HCT116 (cell line): Measurements from ENCODE around the gene DCHS2. TPM values are rescaled to one million over a fixed set of nuclear protein-coding genes. Genes with fewer than 3 reads are reported as not detected.

Experiments used
- ATAC-seq: fragments of 200-7000 bp; cut with Tn5 transposase; 2 replicates; pipeline ENCODE4 v1.9.1; 2020; ENCODE audit warnings: mild to moderate bottlenecking, moderate library complexity
- BruUV-seq: library from RNA; stranded (reverse); fragments of 400-500 nt; replicated peaks from 2 replicates; lab custom pipeline; 2021; lab: Mats Ljungman, UMichigan
- CTCF ChIA-PET: fragments of 300-600 bp; sonication (Branson Sonifier 250); formaldehyde crosslinking; loops from one replicate; lab custom pipeline; 2021; ENCODE audit warnings: antibody characterized with exemption; lab: Charles Lee
- POLR2A ChIA-PET: fragments of 300-600, 350-600 bp; sonication (Branson Sonifier 250); formaldehyde crosslinking; loops from one replicate; lab custom pipeline; 2021; ENCODE audit warnings: antibody characterized with exemption; lab: Charles Lee
- RAD21 ChIA-PET, 2 experiments: fragments of 300-600 bp; sonication (Branson Sonifier 250); formaldehyde crosslinking; loops; one replicate each; lab custom pipeline; 2023; ENCODE audit warnings: low total read pairs in 2 of 2; ENCODE audit not compliant: uncharacterized antibody in 2 of 2, unreplicated experiment in 2 of 2, low non-redundant PET in 1 of 2; lab: Charles Lee
- DNase-seq: peaks from one replicate; pipeline ENCODE4 v3.0.0-alpha.2; 2010; ENCODE audit warnings: low read depth, low spot score
- H2AFZ ChIP-seq: fragments of 200-600 bp; shearing (Covaris generic), sonication (generic); 2 replicates; pipeline ENCODE4 v1.6.1; 2017; ENCODE audit warnings: low read depth, mixed run types, mixed read lengths, antibody characterized with exemption, low read length; ENCODE audit not compliant: poor library complexity, severe bottlenecking
- H3K27ac ChIP-seq: 2 replicates; pipeline ENCODE4 v1.5.1; 2012; ENCODE audit warnings: low read depth, low read length
- H3K27me3 ChIP-seq: fragments of 200-600 bp; sonication (generic); 2 replicates; pipeline ENCODE4 v1.6.1; 2016; ENCODE audit warnings: mixed run types, low read length, mixed read lengths; ENCODE audit not compliant: insufficient read depth
- H3K36me3 ChIP-seq, 2 experiments: fragments of 200-500 bp in 1 of 2; fragments of 200-600 bp in 1 of 2; sonication (Bioruptor generic) in 1 of 2; sonication (generic) in 1 of 2; 2 replicates each; pipeline versions ENCODE4 v1.5.1 to v1.6.1; 2014 to 2016; ENCODE audit warnings: low read length in 2 of 2, inconsistent platforms in 1 of 2, mixed read lengths in 1 of 2, mixed run types in 1 of 2; ENCODE audit not compliant: insufficient read depth in 2 of 2, control insufficient read depth in 1 of 2
- H3K4me1 ChIP-seq, 2 experiments: fragments of 200-600 bp in 1 of 2; sonication (generic) in 1 of 2; 2 replicates each; pipeline versions ENCODE4 v1.5.1 to v1.6.1; 2012 to 2017; ENCODE audit warnings: low read length in 2 of 2, inconsistent platforms in 1 of 2, mild to moderate bottlenecking in 1 of 2, mixed read lengths in 1 of 2, mixed run types in 1 of 2, moderate library complexity in 1 of 2; ENCODE audit not compliant: insufficient read depth in 2 of 2, control insufficient read depth in 1 of 2
- H3K4me2 ChIP-seq: fragments of 200-600 bp; sonication (generic); 2 replicates; pipeline ENCODE4 v1.6.1; 2017; ENCODE audit warnings: mixed run types, low read length, mixed read lengths
- H3K4me3 ChIP-seq, 2 experiments: fragments of 200-600 bp in 1 of 2; sonication (generic) in 1 of 2; replicated peaks in 1 of 2; 2 replicates each; pipeline ENCODE4 v1.5.1; 2011 to 2016; ENCODE audit warnings: low read length in 2 of 2, control low read depth in 1 of 2, low read depth in 1 of 2, mild to moderate bottlenecking in 1 of 2, mixed read lengths in 1 of 2, mixed run types in 1 of 2
- H3K79me2 ChIP-seq: fragments of 200-600 bp; sonication (generic); 2 replicates; pipeline ENCODE4 v1.6.1; 2017; ENCODE audit warnings: mild to moderate bottlenecking, mixed run types, low read length, moderate library complexity, mixed read lengths; ENCODE audit not compliant: insufficient read depth
- H3K9ac ChIP-seq: fragments of 200-600 bp; sonication (generic); 2 replicates; pipeline ENCODE4 v1.6.1; 2016; ENCODE audit warnings: low read length, mixed read lengths
- H3K9me2 ChIP-seq: fragments of 200-600 bp; sonication (generic), shearing (Covaris generic); 2 replicates; pipeline ENCODE4 v1.6.1; 2017; ENCODE audit warnings: mixed run types, mild to moderate bottlenecking, moderate library complexity; ENCODE audit not compliant: insufficient read depth
- H3K9me3 ChIP-seq, 2 experiments: fragments of 200-500 bp in 1 of 2; fragments of 200-600 bp in 1 of 2; sonication (Bioruptor generic) in 1 of 2; sonication (generic) in 1 of 2; 2 replicates each; pipeline ENCODE4 v1.6.1; 2014 to 2017; ENCODE audit warnings: low read length in 2 of 2, mixed read lengths in 2 of 2, inconsistent platforms in 1 of 2, low read depth in 1 of 2, mild to moderate bottlenecking in 1 of 2, mixed run types in 1 of 2, moderate library complexity in 1 of 2; ENCODE audit not compliant: control insufficient read depth in 1 of 2, insufficient read depth in 1 of 2
- H4K20me1 ChIP-seq: fragments of 200-600 bp; sonication (generic), shearing (Covaris generic); 2 replicates; pipeline ENCODE4 v1.6.1; 2017; ENCODE audit warnings: mixed run types, mild to moderate bottlenecking, moderate library complexity; ENCODE audit not compliant: insufficient read depth
- CEBPB ChIP-seq: IDR thresholded peaks from 2 replicates; pipeline ENCODE4 v1.6.1; 2012; ENCODE audit warnings: low read depth
- CTCF ChIP-seq, 3 experiments: fragments of 200-600 bp in 1 of 3; sonication (generic) in 1 of 3; IDR thresholded peaks in 2 of 3; conservative IDR thresholded peaks in 1 of 3; 2 replicates each; pipeline ENCODE4 v1.5.1; 2012 to 2017; ENCODE audit warnings: low read depth in 2 of 3, low read length in 2 of 3, antibody characterized with exemption in 1 of 3, borderline replicate concordance in 1 of 3, control low read depth in 1 of 3, mild to moderate bottlenecking in 1 of 3, mixed read lengths in 1 of 3, mixed run types in 1 of 3, moderate library complexity in 1 of 3; ENCODE audit not compliant: insufficient read depth in 1 of 3
- EGR1 ChIP-seq: IDR thresholded peaks from 2 replicates; pipeline ENCODE4 v1.6.1; 2012; ENCODE audit warnings: low read depth
- EZH2 ChIP-seq: fragments of 200-600 bp; sonication (generic); IDR thresholded peaks from 2 replicates; pipeline ENCODE4 v1.6.1; 2017; ENCODE audit warnings: antibody characterized with exemption, mixed run types
- EZH2phosphoT487 ChIP-seq: fragments of 200-600 bp; IDR thresholded peaks from 2 replicates; pipeline ENCODE4 v1.6.1; 2018; ENCODE audit warnings: antibody characterized with exemption, borderline replicate concordance
- FOSL1 ChIP-seq: IDR thresholded peaks from 2 replicates; pipeline ENCODE4 v1.6.1; 2012; ENCODE audit warnings: low read depth
- MAX ChIP-seq: IDR thresholded peaks from 2 replicates; pipeline ENCODE4 v1.6.1; 2012
- POLR2A ChIP-seq: IDR thresholded peaks from 2 replicates; pipeline ENCODE4 v1.7.0; 2011; ENCODE audit warnings: borderline replicate concordance; ENCODE audit not compliant: insufficient read depth, insufficient read length; ENCODE audit errors: extremely low read depth
- POLR2AphosphoS5 ChIP-seq: IDR thresholded peaks from 2 replicates; pipeline ENCODE4 v1.6.1; 2011; ENCODE audit warnings: mild to moderate bottlenecking, low read depth, low read length, moderate library complexity
- REST ChIP-seq: IDR thresholded peaks from 2 replicates; pipeline ENCODE4 v1.6.1; 2012; ENCODE audit warnings: low read depth
- SIN3A ChIP-seq: IDR thresholded peaks from 2 replicates; pipeline ENCODE4 v1.6.1; 2012; ENCODE audit warnings: low read depth
- SRF ChIP-seq: IDR thresholded peaks from 2 replicates; pipeline ENCODE4 v1.6.1; 2012; ENCODE audit warnings: low read depth
- YY1 ChIP-seq: IDR thresholded peaks from 2 replicates; pipeline ENCODE4 v1.6.1; 2011; ENCODE audit warnings: low read length, low read depth, moderate library complexity, mild to moderate bottlenecking; ENCODE audit not compliant: insufficient replicate concordance; ENCODE audit errors: extremely low read depth
- ZFX ChIP-seq: fragments of 450-650 bp; IDR thresholded peaks from 2 replicates; pipeline ENCODE4 v1.6.1; 2017
- intact Hi-C: fragments of 100-400 bp; cut with micrococcal nuclease; formaldehyde crosslinking; loops from 2 replicates; pipeline ENCODE4 v1.10.0; 2022
- total RNA-seq: library from RNA; stranded (reverse); gene quantifications from one replicate; pipeline ENCODE4 v1.2.1, GENCODE V29; 2021; ENCODE audit not compliant: unreplicated experiment

Gene DCHS2
- total RNA-seq, 1 experiment from 2014 or later, result 0.05 TPM

GRCh38 chr4:154450966-154451365, 40.6 kb downstream of the DCHS2 start (continued):
- no peak for TF ChIP-seq REST

- no peak for TF ChIP-seq EZH2
- TF ChIP-seq SRF, result no peak
- TF ChIP-seq MAX, result no peak
- TF ChIP-seq CTCF (IDR thresholded peaks at IDR 0.05 in 2 of 3, conservative IDR thresholded peaks at IDR 0.05 in 1 of 3; ENCODE audit: borderline replicate concordance in 1 of 3, insufficient read depth in 1 of 3, low read depth in 2 of 3, low read length in 2 of 3), result no peak
- no peak for TF ChIP-seq POLR2A
- TF ChIP-seq SIN3A, result no peak
- TF ChIP-seq POLR2AphosphoS5, result no peak
- no peak for TF ChIP-seq REST
- no peak for TF ChIP-seq YY1
- TF ChIP-seq FOSL1, result no peak
- TF ChIP-seq CEBPB, result no peak
- no peak for TF ChIP-seq EZH2phosphoT487
- no peak for TF ChIP-seq ZFX
- no peak for TF ChIP-seq EGR1
- no peak for ATAC-seq
- Histone ChIP-seq H3K36me3 (no peaks in the 10 kb centered on the region), H3K27me3 (no peaks in the 10 kb centered on the region), H3K27ac (no peak overlapping the region), H3K4me1 (no peaks in the 10 kb centered on the region), H4K20me1 (no peaks in the 10 kb centered on the region), H3K4me2 (no peak overlapping the region), H2AFZ (no peak overlapping the region), H3K4me3 (no peak overlapping the region), H3K9ac (no peak overlapping the region), H3K9me2 (no peaks in the 10 kb centered on the region), H3K9me3 (no peaks in the 10 kb centered on the region), H3K79me2 (no peaks in the 10 kb centered on the region)
- intact Hi-C loops, result no loop called here
- CTCF ChIA-PET, result no interaction called here
- RAD21 ChIA-PET, result no interaction called here
- BruUV-seq, result no TSS peak
- DNase-seq, result no peak
- POLR2A ChIA-PET, result no interaction called here
Measured at GRCh38 chr4:154444958-154445357, 46.6 kb downstream of the DCHS2 start.
